ENCODE results near the gene LYZL4.

Gene LYZL4

DNA sequence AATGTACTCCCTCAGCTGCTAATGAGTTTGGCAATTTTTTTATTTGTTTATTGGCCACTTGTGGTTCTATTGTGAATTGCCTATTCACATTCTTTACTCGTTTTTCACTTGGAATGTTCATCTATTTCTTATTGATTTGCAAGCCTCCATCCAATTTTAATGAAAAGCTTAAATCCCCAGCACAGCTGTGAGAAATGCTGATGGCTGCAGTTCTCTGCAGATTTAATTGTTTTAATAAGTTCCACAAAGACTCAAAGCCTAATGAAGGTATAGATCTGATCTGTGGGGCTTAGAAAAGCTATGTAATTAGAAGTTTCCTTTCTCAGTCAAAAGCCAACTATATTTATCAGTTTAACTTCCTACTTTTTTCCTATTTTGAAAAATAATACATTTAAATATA is 41.5 kb downstream of the LYZL4 start:
- no peak for TF ChIP-seq CTCF (IDR thresholded peaks at IDR 0.05)

DNA sequence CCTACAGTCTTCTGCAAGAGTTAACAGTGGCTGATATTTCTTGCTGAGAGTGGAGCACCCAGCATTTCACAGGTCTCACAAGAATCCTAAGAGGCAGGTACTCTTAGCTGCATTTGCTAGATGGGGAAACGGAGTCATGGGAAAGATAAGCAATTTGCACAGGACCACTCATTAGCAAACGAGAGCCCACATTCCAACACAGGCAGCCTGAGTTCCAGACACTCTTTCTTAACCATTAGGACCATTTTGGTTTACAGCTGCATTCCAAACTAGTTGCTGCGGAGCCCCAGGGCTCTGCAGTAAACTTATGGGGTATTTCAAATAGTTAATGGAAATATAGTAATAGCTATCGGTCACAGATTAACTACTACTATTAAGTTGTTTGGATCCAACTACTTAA is 42.5 kb downstream of the LYZL4 start:
- no peak for TF ChIP-seq CTCF (IDR thresholded peaks at IDR 0.05)

DNA sequence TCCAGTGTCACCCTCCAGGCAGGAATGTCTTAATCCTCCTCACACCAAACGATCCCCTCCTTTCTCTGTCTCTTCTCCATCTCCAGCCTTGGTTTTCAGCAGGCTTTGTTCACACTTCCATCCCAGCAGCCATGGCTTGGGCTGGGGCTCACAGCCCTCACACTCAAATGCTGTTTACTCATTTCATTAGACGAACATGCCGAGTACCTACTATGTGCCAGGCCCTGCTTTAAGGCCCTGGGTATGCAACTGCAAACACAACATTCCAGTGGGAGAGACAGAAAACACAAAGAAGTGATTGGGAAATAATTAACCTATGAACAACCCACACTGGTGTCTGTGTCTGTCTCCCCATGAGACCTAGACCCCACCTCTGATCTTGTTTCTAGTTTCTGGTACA is 43.9 kb downstream of the LYZL4 start:
- no peak for TF ChIP-seq CTCF (IDR thresholded peaks at IDR 0.05)

DNA sequence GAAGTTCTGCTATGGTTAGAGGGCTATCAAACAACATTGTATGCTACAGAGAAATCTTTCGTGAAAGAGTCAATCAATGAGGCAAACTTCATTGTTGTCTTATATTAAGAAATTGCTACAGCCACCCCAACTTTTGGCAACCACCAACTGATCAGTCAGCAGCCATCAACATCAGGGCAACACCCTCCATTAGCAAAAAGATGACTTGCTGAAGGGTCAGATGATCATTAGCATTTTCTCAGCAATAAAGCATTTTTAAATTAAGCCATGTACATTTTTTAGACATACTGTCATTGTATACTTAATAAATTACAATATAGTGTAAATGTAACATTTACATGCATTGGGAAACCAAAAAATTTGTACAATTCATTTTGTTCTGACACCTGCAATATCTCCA is 53.1 kb downstream of the LYZL4 start:
- no peak for TF ChIP-seq CTCF (IDR thresholded peaks at IDR 0.05)

- no peak for TF ChIP-seq CTCF (IDR thresholded peaks at IDR 0.05)
Measured at GRCh38 chr3:42355612-42356011, 54.8 kb downstream of the LYZL4 start.

- TF ChIP-seq CTCF (IDR thresholded peaks at IDR 0.05) = no peak
Measured at GRCh38 chr3:42353631-42354030, 56.8 kb downstream of the LYZL4 start.

GRCh38 chr3:42351207-42351606 is 59.2 kb downstream of the LYZL4 start:
- no peak for TF ChIP-seq CTCF (IDR thresholded peaks at IDR 0.05)

Data from LNCAP (cell line).